ENCODE data around the gene PRKAB1.

PRKAB1 gene

DNA sequence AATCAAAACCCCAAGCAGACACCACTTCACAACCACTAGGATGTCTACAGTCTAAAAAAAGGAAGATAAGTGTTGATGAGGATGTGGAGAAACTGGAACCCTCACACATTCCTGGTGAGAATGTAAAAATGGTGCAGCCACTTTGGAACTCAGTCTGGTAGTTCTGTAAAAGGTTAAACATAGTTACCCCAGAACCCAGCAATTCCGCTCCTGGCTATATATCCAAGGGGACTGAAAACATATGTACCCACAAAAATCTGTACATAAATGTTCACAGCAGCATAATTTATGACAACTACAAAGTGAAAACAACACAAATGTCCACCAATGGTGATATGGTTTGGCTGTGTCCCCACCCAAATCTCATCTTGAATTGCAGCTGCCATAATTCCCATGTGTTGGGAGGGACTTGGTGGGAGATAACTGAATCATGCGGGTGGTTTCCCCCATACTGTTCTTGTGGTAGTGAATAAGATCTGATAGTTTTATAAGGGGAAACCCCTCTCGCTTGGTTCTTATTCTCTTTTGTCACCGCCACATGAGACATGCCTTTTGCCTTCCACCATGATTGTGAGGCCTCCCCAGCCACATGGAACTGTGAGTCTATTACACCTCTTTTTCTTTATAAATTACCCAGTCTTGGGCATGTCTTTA, 46.8 kb downstream of the PRKAB1 start:
- no peak for DNase-seq

DNA sequence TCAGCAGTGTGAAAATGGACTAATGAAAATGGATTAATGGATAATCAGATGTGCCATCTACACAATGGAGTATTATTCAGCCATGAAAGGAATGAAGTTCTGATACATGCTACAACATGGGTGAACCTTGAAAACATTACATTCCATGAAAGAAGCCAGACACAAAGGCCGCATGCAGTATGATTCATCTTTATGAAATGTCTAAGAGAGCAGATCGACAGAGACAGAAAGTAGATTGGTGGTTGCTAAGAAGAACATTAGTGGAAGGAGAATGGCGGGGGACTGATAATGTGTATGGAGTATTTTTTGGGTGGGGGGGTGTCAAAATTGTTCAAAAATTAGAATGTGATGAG, 47.3 kb downstream of the PRKAB1 start:
- DNase-seq: no peak

- no peak for DNase-seq
These were observed 50.2 kb downstream of the PRKAB1 start for GRCh38 chr12:119718141-119718540.

DNA sequence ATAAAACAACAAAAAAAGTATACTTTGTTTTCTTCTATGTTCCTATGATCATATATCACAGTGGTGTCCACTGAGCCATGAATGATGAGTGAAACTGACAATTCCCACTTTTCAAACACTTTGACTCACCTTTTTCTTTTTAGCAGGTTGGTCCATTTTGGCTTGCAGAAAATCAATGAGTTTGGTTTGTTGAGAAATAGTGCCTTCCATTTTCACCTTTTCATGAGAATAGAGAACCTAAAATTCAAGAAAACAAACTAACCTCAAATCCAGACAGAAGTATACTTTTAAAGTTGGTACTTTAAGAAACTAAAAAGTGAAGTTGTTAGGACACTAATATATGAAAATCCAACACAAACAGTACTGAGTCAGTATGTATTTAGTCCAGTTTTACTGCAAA, 52.4 kb downstream of the PRKAB1 start:
- DNase-seq: no peak

- DNase-seq: no peak
These were observed 53.4 kb downstream of the PRKAB1 start for GRCh38 chr12:119721306-119721705.

GRCh38 chr12:119725523-119725922, 57.6 kb downstream of the PRKAB1 start:
- no peak for DNase-seq

- DNase-seq: no peak
These were observed 59.9 kb downstream of the PRKAB1 start for GRCh38 chr12:119727600-119728443.

GRCh38 chr12:119728444-119728745, 60.5 kb downstream of the PRKAB1 start:
- DNase-seq: no peak

DNA sequence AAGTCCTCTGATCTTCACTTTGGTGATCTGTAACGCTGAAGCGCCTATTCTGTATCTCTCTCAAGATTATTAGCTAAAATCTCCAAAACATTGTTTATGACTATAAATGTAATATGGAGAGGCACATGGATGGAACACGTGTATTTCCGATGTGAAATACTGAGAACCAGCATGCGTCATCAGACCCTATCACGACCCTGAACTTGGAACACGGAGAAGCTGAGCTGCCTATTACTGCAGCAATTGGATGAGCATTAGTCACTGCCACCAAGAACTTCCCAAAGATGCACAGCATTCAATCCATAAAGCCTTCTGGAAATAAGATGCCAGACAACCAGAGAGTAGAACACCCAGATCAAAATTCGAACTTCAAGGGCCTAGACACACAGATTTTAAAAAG, 61.9 kb downstream of the PRKAB1 start:
- no peak for DNase-seq

DNA sequence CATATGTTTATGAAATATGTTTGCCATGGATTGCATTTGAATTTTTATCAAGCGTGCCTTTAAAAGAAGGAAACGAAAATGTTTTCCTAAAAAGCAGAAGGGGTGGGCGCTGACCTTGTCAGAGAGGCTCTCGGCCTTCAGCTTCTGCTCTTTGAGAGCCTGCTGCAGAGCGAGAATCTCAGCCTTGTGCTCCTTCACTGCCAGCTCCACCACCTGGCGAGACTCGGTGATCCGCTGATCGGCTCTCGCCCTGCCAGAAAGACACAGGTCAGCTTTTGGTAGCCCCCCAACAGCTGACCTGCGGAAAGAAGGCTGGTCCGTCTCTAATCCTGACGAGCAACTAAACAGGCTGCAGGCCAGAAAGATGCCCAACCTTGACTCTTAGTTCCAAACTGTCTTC, 62.4 kb downstream of the PRKAB1 start:
- no peak for DNase-seq

Measured in NCI-H446 treated with DMSO at 0.1 percent for 48 hours (cell line).